ENCODE data around the gene BANP.
"Not testable (repeated sequence)": the region's sequence is repeated elsewhere in the genome, so short reads cannot be mapped to it uniquely, and the experiment has no call there.

BANP gene, protein sequence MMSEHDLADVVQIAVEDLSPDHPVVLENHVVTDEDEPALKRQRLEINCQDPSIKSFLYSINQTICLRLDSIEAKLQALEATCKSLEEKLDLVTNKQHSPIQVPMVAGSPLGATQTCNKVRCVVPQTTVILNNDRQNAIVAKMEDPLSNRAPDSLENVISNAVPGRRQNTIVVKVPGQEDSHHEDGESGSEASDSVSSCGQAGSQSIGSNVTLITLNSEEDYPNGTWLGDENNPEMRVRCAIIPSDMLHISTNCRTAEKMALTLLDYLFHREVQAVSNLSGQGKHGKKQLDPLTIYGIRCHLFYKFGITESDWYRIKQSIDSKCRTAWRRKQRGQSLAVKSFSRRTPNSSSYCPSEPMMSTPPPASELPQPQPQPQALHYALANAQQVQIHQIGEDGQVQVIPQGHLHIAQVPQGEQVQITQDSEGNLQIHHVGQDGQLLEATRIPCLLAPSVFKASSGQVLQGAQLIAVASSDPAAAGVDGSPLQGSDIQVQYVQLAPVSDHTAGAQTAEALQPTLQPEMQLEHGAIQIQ

DNA sequence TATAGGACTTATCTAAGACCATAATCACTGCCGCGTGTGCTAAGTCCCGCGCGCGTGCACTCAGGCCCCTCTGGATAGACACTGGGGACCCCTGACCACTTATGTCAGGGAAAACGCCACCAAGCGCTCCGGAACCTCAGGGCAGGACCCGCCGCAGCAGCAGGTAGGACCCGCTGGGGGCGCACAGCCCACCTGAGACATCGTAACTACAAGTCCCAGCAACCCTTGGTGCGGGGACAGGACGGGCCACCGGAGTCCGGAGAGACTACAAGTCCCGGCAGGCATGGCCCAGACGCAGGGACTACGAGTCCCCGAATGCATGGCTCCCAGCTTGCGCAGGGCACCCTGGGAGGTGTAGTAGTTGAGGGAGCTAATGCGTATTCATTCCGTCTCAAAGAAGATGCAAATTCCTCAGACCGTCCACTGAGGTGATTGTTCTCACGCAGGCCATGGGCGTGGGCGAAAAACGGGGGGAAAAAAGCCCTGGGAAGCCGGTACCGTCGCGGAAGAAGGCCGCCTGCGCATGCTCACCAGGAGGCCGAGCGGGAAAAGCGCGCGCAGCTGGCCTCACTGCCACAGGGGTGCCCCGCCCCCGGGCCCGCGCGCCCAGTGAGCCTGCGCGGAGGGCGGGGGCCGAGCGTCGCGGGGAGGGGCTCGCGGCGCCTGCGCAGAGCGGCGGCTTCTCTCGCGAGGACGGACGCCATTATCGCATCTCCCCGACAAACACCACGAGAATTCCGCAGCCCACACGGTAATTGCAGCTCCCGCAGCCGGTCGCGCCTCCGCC is at the start of gene BANP:
Gene BANP, plus strand, starts transcription at position 670 of the 787 bp plus-strand sequence. CDS start 23,682 bp downstream, outside the sequence.
- TF ChIP-seq, protein P1, sequence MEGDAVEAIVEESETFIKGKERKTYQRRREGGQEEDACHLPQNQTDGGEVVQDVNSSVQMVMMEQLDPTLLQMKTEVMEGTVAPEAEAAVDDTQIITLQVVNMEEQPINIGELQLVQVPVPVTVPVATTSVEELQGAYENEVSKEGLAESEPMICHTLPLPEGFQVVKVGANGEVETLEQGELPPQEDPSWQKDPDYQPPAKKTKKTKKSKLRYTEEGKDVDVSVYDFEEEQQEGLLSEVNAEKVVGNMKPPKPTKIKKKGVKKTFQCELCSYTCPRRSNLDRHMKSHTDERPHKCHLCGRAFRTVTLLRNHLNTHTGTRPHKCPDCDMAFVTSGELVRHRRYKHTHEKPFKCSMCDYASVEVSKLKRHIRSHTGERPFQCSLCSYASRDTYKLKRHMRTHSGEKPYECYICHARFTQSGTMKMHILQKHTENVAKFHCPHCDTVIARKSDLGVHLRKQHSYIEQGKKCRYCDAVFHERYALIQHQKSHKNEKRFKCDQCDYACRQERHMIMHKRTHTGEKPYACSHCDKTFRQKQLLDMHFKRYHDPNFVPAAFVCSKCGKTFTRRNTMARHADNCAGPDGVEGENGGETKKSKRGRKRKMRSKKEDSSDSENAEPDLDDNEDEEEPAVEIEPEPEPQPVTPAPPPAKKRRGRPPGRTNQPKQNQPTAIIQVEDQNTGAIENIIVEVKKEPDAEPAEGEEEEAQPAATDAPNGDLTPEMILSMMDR (IDR thresholded peaks at IDR 0.05; ENCODE audit: insufficient read depth, low read depth, low read length, missing control alignments): peak; percentile 28
- peak; percentile 99 for DNase-seq (ENCODE audit: low read depth)
- peak within 1 kb of the TSS; percentile 93 for H3K4me3 ChIP-seq (ENCODE audit: low read length)

DNA sequence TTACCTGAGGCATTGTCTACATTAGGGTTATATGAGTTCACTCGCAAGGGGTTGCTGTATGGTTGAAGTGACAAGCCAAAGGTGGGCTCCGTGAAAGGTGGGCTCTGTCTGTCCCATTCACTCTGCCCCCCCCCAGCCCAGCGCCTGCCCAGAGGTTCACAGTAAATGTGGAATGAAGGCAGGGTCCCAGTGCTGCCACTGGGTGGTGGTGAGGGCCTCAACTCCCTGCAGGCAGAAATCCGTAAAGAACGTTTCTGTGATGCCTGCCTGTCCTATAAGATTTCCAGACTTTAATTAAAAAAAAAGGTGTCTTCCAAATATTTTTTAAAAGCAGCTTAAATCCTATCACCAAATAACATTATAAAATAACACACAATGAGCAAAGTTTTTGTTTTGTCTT is 46.3 kb upstream of the BANP start:
- H3K4me3 ChIP-seq (ENCODE audit: low read length); DNase-seq (ENCODE audit: low read depth): not testable (repeated sequence)

DNA sequence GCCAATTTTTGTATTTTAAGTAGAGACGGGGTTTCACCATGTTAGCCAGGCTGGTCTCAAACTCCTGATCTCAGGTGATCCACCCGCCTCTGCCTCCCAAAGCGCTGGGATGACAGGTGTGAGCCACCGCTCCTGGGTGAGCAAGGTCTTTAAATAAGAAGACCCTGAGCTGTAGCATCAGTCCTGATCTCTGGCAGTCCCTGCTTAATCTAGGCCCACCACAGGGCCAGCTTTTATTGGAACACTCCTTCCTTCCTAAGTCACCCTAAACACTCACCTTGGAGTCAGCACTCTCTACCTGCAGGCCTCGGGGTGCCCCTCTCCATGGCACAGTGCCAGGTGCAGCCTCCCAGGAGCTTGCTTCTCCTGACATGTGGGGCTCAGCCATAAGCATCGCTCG is 45.7 kb upstream of the BANP start:
- not testable (repeated sequence) for H3K4me3 ChIP-seq (ENCODE audit: low read length); DNase-seq (ENCODE audit: low read depth)

DNA sequence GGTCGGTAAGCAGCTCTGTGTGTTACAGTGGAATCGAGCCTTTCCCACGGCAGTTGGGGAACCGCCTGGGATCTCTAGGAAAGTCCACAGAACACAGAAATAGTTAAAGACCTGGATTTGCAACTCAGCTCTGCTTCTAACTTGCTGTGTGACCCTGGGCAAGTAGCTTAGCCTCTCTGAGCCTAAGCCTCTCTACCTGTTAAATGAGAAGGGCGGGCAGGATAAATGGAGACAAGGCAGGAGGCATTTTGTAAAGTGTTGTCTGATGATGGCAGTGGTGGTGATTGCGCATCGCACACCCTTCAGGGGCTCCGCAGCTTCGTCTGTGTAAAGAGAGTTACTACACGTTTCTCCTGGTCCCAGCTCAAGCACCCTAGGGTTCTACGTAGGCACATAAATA is 43.1 kb upstream of the BANP start:
- not testable (repeated sequence) for H3K4me3 ChIP-seq (ENCODE audit: low read length); DNase-seq (ENCODE audit: low read depth)

DNA sequence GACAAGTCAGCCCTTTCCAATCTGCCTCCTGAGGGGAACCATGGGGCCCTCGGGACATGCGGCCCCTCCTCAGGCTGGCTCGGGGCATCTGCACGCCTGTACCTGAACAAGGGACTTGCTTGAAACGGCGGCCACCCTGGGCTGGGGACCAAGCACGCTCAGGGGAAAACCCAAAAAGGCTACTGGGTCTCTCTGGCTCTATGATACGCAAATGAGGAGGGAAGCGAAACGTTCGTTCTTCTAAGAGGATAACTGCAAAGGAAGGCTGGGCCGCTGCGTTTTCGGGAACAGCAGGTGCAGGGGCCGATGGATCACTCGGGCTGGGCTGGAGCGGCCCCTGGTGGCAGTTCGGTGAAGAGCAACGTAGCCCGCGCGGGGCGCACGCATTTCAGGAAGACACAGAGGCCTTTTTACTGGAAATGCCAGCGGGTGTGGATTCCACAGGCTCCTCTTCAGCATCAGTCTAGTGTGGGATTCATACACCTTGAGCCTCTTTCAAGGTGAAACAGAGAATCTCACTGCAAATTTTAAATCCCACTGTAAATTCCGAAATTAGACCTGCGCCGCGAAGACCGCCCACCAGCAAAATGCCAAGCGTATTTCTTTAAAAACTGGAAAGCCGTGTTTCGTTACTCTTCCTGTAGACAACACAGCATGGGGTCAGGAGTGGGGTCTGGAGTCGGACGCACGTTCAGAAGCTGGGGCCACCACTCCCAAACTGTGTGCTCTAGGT is 41.9 kb upstream of the BANP start:
- H3K4me3 ChIP-seq (ENCODE audit: low read length): not testable (repeated sequence)
- TF ChIP-seq, protein P1 (IDR thresholded peaks at IDR 0.05; ENCODE audit: insufficient read depth, low read depth, low read length, missing control alignments): peak; percentile 79
- peak; percentile 58 for DNase-seq (ENCODE audit: low read depth)

DNA sequence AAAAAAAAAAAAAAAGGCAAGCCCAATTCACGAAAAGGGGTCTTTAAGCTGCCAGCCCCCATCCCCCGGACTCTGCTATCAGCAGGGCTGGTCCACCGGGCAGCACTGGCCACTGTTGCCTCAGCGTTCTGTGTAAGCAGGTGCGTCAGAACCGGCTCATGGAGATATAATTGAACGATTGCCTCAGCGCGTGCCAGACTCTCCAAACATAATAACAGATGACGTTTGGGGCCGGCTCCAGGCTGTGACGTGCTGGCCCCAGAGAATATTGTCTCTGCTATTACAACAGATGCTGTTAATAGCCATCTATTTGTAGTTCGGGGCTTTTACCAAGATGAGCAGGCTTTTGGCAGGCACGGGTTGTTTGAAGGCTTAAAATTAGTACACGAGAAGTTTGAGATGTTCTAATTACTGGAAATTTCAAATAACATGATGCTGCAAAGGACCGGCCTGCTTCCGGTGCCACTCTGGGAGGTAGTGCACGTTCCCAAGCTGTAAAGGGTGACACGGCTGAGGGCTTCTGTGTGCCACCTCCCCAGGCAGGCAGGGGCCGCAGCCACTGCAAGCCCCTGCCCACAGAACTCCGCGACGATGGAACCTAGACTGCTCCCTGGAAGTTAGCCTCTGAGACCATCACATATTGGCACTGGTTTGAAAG is 40.0 kb upstream of the BANP start:
- not testable (repeated sequence) for H3K4me3 ChIP-seq (ENCODE audit: low read length)
- peak; percentile 41 for DNase-seq (ENCODE audit: low read depth)

DNA sequence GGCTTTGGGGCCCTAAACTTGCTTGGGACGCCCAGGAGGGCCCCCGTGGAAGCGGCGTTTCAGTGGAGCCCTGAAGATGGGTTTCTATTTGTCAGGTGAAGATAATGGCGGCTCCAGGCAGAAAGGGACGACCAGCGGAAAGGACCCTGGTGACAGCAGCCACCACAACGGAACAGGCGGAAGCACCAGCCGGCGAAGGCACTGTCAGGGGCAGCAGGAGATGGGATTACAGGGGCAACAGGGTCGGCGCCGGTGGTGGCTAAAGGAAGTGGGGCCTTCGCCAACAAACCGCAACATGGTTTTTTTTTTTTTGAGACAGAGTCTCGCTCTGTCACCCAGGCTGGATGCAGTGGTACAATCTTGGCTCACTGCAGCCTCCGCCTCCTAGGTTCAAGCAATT is 38.5 kb upstream of the BANP start:
- not testable (repeated sequence) for H3K4me3 ChIP-seq (ENCODE audit: low read length); DNase-seq (ENCODE audit: low read depth)

DNA sequence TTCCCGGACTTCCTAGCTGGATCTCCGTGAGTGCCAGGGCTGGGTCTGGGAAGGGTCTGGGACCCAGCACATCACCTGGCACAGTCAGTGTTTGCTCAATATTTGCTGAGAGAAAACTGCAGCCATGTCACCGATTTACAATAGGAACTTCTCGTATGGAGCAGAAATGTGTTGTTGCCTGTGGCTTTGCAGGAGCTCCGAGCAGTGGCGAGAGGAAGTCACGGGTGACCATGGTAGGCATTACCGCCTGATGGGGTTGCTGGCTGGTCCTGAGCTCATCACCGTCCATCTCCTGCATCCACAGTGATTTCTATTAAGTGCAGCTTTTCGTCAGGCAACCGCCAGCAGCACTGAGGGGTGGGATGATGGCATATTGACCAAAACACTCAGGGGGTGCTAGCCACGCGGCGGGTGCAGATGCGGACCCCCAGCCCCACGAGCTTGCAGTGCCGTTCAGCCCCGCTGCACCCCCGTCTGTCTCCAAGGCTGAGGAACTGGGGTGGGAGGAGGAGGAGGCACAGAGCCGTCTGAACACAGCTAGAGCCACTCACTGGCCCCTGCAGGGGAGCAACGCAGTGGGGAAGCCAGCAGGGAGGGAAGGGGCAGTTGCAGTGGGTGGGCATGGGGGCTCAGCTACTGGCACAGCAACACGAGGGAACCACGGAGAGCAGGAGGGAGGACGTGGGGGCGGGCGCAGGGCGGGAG is 37.1 kb upstream of the BANP start:
- H3K4me3 ChIP-seq (ENCODE audit: low read length); DNase-seq (ENCODE audit: low read depth): not testable (repeated sequence)

DNA sequence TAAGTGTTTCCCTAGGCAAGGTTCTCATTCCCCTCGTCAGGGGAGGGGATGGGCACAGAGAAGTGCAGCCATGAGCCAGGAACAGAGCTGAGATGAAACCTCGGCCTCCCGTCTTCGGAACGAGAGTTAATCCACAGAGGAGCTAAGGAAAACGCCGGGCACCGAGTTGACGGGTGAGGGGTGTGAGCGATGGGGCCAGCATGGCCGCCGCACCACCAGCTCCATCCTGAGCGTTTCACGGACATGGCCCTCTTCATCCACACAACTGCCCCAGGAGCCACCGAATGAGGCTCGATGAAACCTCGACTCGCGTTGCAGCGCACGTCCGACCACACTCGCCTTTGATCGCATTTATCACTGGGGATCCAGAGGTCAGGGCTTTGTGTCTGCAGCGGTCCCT is 36.4 kb upstream of the BANP start:
- H3K4me3 ChIP-seq (ENCODE audit: low read length): no peak overlapping the region
- no peak for DNase-seq (ENCODE audit: low read depth)
- TF ChIP-seq, protein P1 (IDR thresholded peaks at IDR 0.05; ENCODE audit: insufficient read depth, low read depth, low read length, missing control alignments): no peak
